ENCODE measurements around the gene TANGO2.

GRCh38 chr22:20010307-20011122 lies 10.4 kb upstream of the TANGO2 start:
- TF ChIP-seq CTCF (IDR thresholded peaks at IDR 0.05) (no peak), POLR2A (IDR thresholded peaks at IDR 0.05) (no peak)

Measured in lower leg skin (tissue), 3 donors.